Left colon (tissue), 2 donors: ENCODE data around the gene ISYNA1. TPM values are rescaled to one million over a fixed set of nuclear protein-coding genes. Genes with fewer than 3 reads are reported as not detected.

Experiments
- ATAC-seq: fragments of 200-7000 bp; cut with Tn5 transposase; one replicate; pipeline ENCODE4 v1.9.1; 2020; ENCODE audit warnings: mild to moderate bottlenecking, moderate library complexity
- DNase-seq, 2 donors: peaks; one replicate each; pipeline ENCODE4 v3.0.0-alpha.2; 2020
- intact Hi-C, 2 donors: fragments of 100-400 bp; cut with DNase I in 1 of 2; cut with micrococcal nuclease in 1 of 2; formaldehyde crosslinking; loops; one replicate each; pipeline versions ENCODE4 v1.11.2 to v1.14.0; 2022; cut with DNase I, micrococcal nuclease
- total RNA-seq, 2 donors: library from RNA; stranded (reverse); fragmentation: NEBNext Ultra II Directional; extraction: Animal tissue kit (Norgen Biotek cat#: 25700); gene quantifications; one replicate each; pipeline ENCODE4 v1.2.1, GENCODE V29; 2021
- donor health status: DM: no; HTN: no; CAD: no.
- donor health status: DM: yes; HTN: yes; CAD: no.

ISYNA1 gene
- total RNA-seq, 2 donors from 2014 or later, result 14.1 to 15.1 TPM

- DNase-seq (no peak), ATAC-seq (no peak)
- intact Hi-C loops, result no loop called here
Observed at GRCh38 chr19:18449552-18449951, 11.6 kb upstream of the ISYNA1 start.

GRCh38 chr19:18446811-18447359 is 9.0 kb upstream of the ISYNA1 start:
- ATAC-seq (no peak), DNase-seq (no peak)
- intact Hi-C loops, result no loop called here

DNA sequence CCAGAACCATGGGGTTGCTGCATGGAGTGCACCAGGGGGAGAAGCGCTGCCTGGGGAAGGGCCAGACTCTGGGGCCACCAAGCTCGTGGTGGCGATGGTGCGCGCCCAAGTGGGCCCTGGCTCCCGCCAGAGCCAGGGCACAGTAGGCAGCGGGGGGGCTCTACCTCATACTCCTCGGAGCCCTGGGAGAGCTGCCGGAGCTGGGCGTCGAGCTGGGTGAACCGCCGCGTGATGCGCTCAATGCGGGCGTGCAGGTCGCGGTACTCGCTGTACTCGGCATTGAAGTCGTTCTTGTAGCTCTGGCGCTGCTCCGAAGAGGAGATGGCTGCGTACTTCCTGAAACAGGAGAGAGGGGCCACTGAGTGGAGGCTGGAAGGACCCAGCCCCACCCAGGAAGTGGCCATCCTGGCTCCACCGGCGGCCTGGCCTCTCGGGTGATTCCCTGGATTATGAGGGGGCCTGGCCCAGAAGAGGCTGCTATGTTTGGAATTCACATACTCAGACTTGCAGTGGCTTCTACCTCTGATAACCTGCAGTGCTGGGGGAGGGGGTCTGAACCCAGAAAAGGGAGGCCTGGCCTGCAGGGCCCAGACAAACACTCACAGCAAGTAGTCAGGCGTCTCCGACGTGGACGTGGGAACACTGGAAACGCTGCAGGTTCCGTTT is 8.3 kb upstream of the ISYNA1 start:
- DNase-seq, result no peak
- intact Hi-C loops, result no loop called here
- no peak for ATAC-seq

DNA sequence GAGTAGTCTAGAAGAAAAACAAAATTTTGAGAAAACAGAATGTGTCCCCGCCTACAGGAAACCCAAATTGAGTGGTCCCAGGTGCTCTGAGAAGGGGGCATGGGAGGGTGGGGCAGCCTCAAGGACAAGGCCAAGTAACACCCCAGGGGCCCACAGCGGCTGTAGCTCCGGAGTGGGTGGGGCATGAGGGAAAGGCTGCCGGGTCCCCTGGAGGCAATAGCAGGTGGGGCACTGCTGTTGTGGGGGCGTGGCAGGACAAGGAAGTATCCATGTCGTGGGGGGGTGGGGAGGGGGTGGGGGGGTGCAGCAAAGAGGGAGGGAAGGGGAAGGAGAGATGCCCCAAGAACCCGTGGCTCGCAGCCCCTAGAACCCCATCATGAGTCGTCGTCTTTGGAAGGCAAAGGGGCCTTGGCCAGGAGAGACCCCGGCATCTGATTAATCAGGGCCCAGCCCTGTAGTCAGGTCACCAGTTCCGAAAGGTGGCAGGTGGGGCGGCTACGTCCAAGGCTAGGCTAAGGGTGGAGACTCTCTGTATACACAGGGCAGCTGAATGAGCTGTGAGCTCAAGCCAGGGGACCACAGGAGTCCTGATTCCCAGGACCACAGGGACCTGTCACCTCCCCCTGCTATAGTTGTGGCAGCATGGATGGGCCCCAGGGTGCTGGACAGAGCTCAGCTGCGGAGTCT is 7.5 kb upstream of the ISYNA1 start:
- DNase-seq (peak; percentile 71 to 77), ATAC-seq (peak; percentile 70)
- intact Hi-C loops, result no loop called here

DNA sequence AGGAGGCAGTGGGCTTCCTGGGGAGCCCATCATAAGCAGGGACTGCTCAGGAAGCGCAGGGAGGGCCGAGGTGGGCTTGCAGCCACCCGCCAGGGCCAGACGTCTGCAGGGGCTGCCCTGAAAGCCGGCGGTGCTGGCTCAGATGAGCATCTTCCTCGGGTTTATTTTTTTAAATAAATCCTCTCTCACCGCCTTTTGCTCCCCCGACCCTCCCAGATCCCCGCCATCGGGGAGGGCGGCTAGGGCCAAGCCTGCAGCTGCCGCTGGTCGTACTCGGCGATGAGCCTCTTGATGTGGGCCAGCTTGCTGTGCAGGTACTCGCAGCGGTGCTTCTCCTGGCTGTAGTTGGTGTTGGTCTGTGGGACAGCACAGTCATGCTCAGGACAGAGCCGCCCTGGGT is 6.6 kb upstream of the ISYNA1 start:
- no peak for ATAC-seq
- no peak for DNase-seq
- intact Hi-C loops, result no loop called here

DNA sequence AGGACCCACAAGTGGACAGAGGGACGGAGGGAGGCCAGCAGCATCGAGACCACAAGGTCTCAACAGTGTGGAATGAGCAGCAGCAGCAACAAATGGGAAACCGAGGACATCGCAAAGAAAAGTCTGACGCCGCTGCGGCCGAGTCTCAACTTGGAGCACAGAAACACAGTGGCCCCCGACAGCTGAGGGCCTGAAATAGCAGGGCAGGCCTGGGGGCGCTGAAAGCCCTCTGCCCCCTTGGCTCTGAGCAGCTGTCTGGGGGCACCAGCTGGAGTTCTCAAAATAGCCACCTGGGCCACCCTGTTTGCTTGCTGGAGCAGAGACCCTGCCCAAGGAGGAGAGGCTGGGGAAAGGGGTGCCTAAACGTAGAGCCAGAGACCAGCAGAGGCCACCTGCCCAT is 5.9 kb upstream of the ISYNA1 start:
- ATAC-seq (no peak), DNase-seq (no peak)

GRCh38 chr19:18443406-18443805 is 5.5 kb upstream of the ISYNA1 start:
- intact Hi-C loops, result no loop called here
- DNase-seq (no peak), ATAC-seq (no peak)

More for the DNA sequence above, 5.9 kb upstream of the ISYNA1 start:
- intact Hi-C loops, result no loop called here

GRCh38 chr19:18442941-18443340 is 5.0 kb upstream of the ISYNA1 start:
- DNase-seq (no peak), ATAC-seq (no peak)
- intact Hi-C loops, result no loop called here

GRCh38 chr19:18441804-18442788 is 4.2 kb upstream of the ISYNA1 start:
- DNase-seq, result no peak
- no peak for ATAC-seq
- intact Hi-C loops, result no loop called here

- ATAC-seq, result no peak
- DNase-seq, result no peak
- intact Hi-C loops, result no loop called here
Observed at GRCh38 chr19:18440936-18441803, 3.2 kb upstream of the ISYNA1 start.

GRCh38 chr19:18440415-18440877 is 2.5 kb upstream of the ISYNA1 start:
- intact Hi-C loops, result no loop called here
- ATAC-seq (peak; percentile 14), DNase-seq (no peak)

- ATAC-seq (no peak), DNase-seq (no peak)
- intact Hi-C loops, result no loop called here
Observed at GRCh38 chr19:18439910-18440237, 1.9 kb upstream of the ISYNA1 start.

- intact Hi-C loops, result no loop called here
- ATAC-seq, result no peak
Observed at GRCh38 chr19:18439025-18439909, 1.3 kb upstream of the ISYNA1 start.

GRCh38 chr19:18438331-18439024 is 545 bp upstream of the ISYNA1 start:
- no peak for DNase-seq
- intact Hi-C loops, result no loop called here
- peak; percentile 1 for ATAC-seq

More at GRCh38 chr19:18439025-18439909, 1.3 kb upstream of the ISYNA1 start:
- no peak for DNase-seq

DNA sequence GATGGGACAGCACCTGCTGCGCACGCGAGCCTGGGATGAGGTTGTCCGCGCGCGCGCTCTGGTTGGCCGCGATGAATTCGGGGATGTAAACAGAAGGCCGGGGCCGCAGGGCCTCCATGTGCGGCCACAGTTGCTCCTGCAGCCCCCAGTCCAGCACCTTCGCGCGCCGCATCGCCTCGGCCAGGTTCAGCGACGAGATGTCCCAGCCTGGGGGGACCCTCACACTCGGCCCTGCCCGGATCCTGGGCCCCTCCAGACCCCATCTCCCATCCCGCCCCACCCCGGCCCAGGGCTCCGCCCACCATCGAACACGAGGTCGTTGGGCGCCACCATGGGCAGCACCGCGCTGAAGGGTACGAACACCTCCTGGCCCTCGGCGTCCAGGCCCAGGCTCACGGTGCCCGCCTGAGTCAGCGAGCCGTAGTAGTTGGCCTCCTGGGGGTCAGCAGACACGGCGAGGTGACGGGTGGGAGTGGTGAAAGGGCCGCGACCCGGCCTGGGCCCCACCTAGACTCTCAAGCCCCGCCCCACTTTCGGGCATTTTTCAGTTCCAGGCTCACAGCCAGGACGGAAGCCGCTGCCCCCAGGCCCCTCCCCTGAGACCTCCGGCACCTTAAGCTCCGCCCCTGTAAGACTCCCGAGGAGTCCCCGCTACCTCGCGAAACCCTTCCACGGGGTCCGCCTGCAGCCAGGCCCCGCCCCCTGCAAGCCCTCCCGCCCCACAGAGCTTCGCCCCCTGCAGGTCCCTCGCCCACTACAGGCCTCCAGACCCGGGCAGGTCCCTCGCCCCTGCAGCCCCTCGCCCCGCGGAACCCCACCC is 1.1 kb downstream of the ISYNA1 start:
- DNase-seq (peak; percentile 84 to 85), ATAC-seq (peak; percentile 57)
- intact Hi-C loops, result no loop called here
